Activated naive CD4-positive, alpha-beta T cell treated with Interleukin-2 at 50 U/mL for 16 hours (primary cell): Measurements from ENCODE around the gene CDH22.

ENCODE experiments used
- DNase-seq: peaks from one replicate; pipeline ENCODE4 v3.0.0-alpha.2; 2020

CDH22 gene

DNA sequence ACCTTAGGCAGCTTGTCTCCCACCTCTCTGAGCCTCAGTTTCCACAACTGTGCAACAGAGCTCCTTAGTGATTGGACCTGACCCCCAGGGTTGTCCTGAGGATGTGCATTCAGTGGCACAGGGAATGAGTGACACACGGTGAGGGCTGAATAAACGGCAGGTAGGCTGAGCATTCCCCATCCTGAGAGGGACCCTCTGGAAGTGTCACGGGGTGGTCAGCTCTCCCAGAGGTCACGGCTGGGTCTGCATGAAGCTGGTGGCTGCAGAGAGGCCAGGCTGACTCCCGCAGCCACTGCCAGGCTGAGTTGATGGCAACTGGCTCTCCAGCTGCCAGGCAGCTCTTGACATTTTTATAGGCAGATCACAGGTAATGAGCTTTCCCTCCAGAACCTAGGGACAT is 147.6 kb downstream of the CDH22 start:
- DNase-seq: no peak

DNA sequence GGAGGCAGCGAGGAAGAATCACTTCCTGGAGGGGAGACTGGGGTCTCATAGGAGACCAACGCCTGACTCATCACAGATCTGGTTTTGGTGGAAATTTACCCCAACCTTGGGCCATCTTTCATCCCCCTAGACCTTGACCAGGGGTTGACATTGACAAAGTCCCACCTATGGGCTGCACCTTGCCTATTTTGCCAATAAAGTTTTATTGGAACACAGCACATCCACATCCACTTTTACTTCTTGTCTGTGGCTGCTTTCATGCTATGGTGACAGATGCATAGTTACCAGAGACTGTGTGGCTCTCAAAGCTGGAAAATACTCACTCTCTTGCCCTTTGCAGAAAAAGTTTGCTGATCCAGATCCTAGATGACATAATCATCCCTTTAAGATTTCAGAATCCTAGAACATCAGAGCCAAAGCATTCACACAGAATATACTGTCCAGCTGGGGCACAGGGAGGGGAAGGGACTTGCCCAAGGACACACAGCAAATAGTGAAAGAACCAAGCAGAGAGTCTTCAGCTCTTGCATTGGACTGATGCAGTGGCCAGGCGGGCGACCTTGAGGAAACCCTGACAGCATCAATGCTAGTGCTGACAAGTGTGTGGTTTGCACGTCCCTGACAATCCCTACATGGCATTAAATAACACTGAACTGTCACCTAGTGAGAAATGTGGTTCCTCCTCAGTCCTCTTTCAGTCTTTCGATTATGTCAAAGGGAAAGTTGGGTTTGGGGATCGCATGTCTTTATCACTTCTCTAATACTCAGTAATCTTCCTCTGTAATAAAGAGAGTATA is 149.0 kb downstream of the CDH22 start:
- DNase-seq: no peak

DNA sequence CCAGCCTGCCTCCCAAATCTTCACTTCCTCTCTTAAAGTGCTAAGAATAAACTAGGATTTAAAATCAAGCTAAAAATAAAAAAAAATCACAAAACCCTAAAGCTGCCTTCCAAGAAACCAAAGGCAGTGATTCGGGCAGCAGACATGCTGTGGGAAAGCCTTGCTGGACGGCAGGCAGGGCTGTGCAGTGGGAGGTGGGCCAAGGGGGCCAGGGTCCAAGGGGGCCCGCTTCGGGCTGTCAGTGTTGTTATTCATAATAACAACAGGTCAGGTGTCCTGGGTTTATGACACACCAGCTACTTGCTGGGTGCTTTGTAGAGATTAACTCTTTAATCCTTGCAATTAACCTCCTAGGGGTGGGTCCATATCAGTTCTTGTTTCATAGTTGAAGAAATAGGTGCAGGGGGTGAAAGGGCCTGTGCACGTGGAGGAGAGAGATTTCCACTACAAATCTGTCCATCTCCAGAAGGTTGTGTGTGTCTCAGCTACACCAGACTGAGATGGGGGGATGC is 149.8 kb downstream of the CDH22 start:
- DNase-seq: no peak

DNA sequence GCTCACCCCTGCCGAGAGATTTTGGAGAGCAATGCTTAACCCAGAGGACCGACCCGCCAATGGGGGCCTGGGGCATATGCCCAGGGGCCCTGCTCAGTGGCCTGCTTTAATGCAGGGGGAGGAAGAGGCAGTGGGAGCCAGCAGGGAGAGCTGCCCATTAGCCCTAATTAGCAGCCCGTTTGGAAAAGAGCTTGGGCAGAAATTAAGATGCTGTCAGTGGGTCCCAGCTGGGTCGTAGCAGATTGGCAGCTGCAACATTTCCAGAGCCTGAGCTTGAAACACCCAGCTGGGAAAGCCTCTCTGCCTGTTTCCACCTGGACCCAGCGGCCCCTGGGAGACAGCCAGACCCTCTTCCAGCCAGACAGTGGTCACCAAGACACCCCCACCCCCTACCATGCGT is 150.7 kb downstream of the CDH22 start:
- no peak for DNase-seq

DNA sequence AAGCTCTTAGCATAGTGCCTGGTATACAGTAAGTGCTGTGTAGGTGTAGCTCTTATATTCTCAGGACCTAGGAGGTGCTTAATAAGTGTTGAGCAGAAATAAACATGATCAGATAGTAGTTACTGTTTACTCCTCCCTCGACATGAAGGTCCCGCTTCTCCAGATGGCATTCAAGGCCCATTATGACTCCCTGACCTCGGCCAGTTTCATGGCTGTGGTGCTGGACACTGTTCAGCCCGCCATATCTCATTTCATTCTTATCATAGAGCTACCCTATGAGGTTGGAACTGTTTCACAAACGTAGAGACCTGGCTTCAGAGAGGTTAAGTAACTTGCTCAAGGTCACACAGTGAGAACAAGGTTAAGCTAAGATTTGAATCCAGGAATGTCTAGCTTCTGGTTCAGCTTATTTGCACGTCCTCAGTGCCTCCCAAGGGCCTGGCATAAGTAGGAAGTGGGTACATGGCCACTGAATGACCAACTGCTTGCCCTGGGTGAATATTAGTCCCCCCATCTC is 151.2 kb downstream of the CDH22 start:
- DNase-seq: no peak

DNA sequence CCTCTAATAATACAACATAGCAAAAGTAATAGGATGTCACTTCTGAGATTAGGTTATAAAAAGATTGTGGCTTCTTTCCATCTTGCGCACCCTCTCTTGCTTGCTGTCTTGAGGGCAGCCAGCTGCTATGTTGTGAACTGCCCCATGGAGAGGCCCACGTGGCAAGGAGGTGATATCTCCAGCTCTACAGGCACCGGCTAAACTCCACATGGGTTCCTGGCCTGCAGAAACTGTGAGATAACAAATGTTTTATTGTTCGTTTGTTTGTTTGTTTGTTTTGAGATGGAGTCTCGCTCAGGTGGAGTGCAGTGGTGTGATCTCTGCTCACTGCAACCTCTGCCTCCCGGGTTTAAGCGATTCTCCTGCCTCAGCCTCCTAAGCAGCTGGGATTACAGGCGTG is 152.2 kb downstream of the CDH22 start:
- no peak for DNase-seq

DNA sequence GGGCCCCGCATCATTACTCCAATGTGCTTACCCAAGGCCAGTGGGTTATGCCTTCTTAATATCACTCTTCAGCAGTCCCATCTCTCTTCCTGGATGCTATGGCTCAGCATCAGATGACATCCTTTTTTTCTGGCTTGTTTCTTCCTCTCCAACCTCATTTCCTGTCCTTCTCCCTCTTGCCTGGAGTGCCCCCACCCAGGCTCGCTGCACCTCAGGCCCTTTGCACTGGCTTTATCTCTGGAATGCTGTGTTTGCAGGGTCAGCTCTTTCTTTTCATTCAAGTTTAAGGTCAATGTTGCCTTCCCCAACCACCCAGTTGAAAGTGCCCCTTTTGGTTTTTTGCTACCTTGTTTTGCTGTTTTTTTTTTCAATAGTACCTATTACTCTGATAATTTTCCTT is 153.5 kb downstream of the CDH22 start:
- DNase-seq: no peak

DNA sequence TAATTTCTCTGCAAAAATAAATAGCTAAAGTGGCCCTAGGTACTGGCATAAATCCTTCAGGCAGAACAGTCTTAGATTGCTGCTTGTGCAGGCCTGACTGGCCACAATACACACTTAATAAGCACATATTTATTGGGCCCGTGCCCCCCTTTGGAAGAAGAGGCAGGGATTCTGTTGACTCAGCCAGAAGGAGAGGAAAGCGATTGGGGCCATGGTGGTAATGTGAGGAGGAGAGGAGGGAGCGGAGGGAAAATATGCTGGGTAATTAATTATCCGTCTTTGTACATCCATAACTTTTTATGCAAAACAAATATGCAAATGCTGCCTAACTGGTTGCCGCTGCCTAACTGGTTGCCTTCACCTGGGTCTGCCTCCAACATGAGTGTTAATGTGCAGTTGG is 154.0 kb downstream of the CDH22 start:
- DNase-seq: no peak

DNA sequence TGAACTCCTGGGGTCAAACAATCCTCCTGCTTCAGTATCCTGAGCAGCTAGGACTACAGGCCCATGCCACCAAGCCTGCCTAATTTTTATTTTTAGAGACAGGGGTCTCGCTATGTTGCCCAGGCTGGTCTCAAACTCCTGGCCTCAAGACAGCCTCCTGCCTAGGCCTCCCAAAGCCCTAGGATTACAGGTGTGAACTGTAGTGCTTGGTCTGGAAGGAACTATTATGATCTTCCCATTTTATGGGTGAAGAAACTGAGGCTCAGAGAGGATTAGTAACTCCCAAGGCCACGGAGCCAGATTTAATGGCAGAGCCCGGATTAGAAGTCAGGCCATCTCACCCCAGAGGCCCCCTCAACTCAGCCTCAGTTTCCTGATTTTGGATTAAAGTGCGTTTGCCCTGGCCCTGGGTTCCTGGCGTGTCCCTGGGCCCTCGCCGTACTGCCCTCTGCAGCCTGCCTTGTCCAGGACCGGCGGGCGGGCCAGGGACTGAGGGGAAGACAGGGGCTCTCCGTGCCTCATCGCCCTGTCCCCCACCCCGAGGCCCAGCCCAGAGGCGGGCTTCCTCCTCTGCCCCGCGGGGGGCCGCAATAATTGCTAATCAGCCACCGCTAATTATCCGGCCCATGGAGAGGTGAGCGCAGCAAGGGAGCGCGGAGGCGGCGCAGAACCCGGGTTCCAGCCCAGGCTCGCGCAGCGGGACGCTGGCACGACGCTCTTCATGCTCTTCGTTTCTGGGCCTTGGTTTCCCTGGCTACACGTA is 155.3 kb downstream of the CDH22 start:
- no peak for DNase-seq

DNA sequence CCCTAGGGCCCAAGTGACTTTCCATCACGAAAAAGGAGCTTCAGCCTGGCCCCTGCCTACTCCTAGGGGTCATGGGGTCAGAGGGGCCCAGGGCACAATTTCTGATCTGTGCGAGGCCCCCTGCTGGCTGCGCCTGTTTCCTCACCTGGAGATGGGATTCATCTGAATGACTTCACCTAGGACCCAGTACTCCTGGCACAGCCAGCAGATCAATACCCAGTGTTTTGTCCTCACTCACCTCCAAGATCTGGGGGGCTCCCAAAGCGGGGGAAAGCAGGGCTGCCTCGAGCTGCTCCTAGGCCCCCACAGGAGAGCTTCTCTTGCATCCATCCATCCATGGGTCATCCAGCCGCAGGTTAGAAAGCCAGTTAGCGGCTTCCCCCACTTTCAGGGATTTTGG is 156.4 kb downstream of the CDH22 start:
- peak; percentile 10 for DNase-seq

DNA sequence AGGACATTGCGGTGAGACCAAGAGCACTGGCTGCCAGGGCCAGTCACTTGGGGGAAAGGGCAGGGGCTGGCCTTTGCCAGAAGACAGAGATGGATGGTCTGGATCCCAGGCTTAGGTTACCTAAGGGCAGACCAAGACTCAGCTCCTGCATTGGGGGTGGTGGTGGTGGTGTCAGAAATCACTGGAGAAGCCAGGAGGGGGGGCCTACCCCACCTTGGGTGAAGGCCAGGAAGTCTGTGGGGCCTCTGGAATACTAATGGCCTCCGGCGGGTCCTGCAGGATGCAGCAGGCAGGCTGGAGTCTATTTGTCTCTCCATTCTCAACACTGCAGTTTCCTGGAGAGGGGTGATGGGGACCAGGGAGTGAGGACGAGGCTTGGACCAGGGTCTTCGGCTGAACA is 157.4 kb downstream of the CDH22 start:
- no peak for DNase-seq

DNA sequence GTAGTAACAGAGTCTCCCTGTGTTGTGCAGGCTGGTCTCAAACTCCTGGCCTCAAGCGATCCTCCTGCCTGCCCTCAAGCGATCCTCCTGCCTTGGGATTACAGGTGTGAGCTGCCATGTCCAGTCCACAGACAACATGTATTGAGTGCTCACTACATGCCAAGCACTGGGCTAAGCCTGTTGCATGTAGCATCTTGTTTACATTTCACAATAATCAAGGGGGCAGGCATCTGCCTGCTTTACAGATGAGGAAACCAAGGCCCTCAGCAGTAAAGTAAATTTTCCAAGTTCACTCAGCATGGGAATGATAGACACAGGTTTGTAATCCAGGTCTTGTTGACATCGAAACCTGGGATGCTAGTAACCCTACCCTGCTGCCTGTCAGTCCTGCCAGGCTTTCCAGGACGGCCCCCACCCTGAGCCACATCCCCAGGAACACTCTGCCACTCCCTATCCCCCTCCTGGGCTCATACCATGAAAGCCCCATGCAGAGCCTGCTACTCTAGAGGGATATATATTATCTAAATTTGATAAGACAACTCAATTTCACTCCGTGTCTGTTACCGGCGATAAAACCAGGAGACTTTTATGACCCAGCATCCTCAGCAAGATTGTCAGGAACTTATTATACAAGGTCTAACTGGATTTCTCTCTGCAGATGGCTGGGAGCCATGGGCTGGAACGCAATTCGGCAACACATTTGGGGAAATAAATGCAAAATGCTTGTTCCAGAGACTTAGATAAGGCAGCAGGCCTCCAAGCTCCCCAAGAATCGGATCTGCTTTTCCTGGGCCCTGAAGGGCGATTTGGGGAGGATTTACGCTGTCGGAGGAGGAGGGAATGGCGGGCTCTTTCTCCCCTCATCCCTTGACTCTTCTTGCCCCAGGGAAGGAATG is 159.7 kb downstream of the CDH22 start:
- no peak for DNase-seq

DNA sequence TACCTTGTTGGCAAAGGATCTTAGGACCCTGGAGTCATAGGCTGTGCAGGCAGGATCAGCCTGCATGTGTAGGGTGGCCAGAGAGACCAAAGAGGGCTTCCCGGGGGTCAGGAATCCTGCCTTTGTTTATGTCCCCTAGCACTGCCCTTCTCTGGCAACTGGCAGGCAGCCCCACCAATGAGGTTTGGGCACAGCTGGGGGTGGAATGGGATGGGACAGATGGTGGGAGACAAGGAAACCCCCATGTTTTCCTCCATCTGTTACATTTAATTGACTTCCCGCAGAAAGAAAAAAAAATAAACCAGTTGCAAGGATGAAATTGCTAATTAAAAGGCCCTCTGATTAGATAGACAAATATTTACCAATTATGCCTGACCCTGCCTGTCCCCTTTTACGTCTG is 162.6 kb downstream of the CDH22 start:
- DNase-seq: no peak

DNA sequence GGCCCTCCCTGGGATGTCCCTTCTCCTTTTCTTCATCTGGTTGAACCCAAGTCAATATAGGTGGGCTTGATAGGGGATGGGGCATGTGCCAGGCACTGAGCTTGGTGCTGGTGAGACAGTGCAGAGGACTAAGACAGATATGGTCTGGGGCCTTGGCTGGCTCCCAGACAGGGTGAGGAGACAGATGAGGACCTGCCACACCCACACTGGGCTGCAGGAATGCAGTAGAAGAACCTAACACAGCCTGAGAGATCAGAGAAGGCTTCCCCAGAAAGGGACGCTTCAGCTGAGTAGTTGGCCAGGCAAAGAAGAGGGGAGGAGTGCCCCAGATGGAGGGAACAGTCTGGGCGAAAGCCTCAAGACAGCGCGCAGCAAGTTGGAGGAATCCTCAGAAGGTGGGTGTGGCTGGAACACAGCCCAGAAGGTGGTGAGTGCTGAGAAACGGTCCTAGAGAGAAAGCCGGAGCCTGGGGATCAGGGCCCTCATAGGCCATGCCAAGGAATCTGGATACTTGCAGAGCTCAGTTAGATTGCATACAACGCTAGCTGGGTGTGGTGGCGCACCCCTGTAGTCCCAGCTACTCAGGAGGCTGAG is 163.8 kb downstream of the CDH22 start:
- no peak for DNase-seq

DNA sequence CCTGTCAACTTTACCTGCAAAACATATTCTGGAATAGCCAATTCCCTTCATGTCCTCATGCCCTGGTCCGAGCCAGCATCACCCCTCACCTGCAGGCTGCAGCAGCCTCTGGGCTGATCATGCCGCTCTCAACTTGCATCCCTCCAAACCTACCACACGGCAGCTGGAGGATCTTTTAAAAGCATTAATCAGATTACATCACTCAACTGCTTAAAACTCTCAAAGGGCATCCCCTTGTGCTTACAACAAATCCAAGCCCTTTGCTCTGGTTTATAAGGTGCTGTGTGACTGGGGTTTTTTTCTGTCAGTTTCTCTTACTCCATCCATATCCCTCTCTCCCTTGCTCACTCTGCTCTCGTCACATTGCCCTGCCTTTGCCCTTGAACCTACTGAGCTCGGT is 166.2 kb downstream of the CDH22 start:
- DNase-seq: no peak

DNA sequence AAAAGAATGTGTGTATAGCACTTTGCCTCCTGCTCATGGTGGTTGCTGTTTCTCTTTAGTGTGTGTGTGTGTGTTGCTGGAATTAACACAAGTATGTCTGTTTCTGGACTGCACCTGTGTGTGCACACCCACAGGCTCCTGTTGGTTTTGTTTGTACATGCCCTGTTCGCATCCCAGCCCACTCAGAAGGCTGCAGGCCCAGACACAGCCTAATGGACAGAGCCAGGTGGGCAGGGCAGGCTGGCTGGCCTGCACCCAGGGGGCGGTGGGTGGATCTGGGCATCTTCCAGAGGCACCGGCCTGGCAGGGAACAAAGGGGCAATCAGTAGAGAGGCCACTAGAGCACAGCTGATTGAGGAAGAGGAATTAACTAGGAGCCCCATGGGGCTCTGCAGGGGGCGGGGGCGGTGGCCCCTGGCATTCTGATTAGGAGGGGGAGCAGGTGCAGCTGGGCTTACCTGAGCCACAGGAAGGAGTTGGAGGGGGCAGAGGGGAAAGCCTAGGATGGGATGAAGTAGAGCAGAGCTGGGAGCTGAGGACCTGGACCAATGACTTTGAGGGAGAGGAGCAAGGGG is 168.3 kb downstream of the CDH22 start:
- DNase-seq: no peak

DNA sequence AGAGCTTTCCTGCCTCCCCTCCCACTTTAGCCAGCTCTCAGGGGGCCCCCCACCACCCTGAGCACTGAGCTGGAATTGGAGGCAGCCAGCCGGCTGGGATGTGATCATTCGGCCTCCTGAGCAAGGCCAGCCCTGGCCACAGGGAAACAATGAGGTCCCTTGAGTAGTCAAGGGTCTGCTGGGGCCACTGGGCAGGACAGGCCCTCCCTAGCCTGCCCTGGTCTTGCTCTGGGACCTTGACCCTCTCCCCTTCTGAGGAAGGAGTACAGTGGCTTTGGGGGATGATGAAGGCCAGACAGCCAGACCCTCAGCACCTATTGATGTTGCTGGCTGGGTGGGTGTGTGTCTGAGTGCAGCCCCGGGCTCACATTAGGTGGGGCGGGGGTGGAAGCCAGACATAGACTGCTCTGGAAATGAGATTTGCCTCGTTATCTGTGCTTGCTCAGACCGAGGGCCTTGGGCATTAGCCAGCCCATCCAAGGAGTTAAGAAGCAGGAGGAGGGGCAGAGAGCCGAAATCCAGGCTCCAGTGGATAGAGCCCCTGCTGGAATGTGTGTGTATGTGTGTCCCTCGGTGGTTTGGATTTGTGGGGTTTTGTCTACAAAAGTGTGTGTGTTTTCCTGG is 168.9 kb downstream of the CDH22 start:
- no peak for DNase-seq

DNA sequence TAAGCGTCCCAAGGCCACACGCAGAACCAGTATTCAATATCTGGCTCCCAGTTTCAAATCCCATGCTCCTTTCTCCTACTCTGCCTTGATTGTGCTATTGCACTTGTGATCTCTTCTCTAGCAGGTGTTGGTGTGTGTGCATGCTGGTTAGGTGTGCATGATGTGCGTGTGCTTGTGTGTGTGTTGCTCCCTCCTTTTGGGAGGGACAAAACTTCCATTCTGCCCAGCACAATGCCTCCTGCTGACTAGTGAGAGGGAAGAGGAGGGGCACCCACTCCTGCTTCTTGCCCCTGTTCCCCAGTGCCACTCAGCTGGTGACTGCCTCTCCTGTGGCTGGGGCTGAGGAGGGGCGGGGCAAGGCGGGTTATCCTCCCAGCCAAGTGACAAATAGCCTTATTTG is 170.5 kb downstream of the CDH22 start:
- no peak for DNase-seq

DNA sequence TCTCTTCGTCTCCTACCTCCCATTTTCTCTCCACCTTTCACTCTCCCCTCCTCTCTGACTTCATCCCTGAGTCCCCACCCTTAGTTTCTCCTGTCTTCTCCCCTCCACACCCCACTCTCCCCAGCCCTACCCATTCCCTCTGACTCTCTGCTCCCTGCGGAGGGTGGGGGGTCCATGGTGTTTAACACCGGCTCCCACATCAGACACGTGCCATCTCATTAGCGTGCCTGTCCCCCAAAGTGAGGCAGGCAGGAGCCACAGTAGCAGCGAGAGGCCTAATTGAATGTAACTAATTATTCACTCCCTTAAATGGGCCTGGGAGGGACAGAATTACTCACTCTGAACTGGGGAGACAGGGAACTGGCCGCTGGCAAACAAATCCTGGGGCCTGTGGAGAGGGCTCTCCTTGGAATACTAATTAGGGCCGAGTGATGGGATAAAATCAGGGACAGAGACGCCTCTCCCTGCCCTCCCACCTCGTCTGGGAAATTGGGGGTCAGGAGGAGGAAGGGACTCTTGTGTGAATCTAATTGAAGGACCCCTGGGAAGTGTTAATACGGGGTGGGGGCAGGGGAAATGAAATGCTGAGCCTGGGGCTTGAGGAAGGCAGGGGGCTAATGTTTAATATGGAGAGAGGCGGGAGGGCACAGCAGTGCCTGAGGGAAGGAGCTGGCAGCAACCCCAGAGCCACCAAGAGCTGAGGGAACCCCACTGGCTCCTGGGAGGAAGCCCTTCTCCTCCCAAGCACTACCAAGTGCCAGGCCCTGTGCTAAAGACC is 172.3 kb downstream of the CDH22 start:
- no peak for DNase-seq

DNA sequence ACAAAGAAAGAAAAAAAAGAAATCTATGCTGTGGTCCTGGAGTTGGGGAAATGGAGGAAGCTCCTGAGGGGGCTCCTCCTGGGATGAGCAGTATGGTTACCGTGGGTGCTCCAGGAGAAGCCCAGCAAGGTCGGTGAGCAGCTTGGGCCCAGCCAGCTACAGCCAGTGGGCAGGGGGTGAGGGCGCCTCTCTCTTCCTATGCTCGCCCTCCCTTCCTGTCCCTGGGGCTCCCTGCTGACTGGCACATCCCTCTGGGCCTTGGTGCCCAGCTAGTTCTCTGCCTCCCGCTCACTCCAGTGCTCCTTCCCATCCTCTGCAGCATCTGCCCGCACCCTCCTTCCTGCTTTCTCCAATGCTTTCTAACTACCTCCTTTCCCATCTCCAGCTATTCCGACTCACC is 173.6 kb downstream of the CDH22 start:
- DNase-seq: no peak
